GM12878 (cell line): ENCODE data around the gene CHPT1. TPM values are rescaled to one million over a fixed set of nuclear protein-coding genes. Genes with fewer than 3 reads are reported as not detected.

ENCODE experiments used
- ATAC-seq: fragments of 200-7000 bp; cut with Tn5 transposase; 3 replicates; pipeline ENCODE4 v1.9.1; 2020; ENCODE audit warnings: mild to moderate bottlenecking, moderate library complexity
- BruUV-seq: library from RNA; stranded (reverse); fragments of 400-500 nt; replicated peaks from 2 replicates; lab custom pipeline; 2021; lab: Mats Ljungman, UMichigan
- CTCF ChIA-PET: fragments of 300-600 bp; sonication (Branson Sonifier 250); formaldehyde crosslinking; extraction: SDS; loops from one replicate; lab custom pipeline; 2021; ENCODE audit warnings: inconsistent platforms; lab: Yijun Ruan, JAX
- POLR2A ChIA-PET: fragments of 350-600 bp; formaldehyde crosslinking; extraction: SDS; loops from one replicate; lab custom pipeline; 2021; ENCODE audit warnings: inconsistent platforms; lab: Charles Lee
- RAD21 ChIA-PET: fragments of 300-600 bp; sonication (Branson Sonifier 250); formaldehyde crosslinking; loops from one replicate; lab custom pipeline; 2023; ENCODE audit warnings: antibody characterized with exemption; ENCODE audit not compliant: unreplicated experiment; lab: Charles Lee
- SMC1A ChIA-PET: fragments of 300-600 bp; sonication (Branson Sonifier 250); formaldehyde crosslinking; loops from one replicate; lab custom pipeline; 2023; ENCODE audit not compliant: unreplicated experiment, uncharacterized antibody; lab: Charles Lee
- DNase-seq: peaks from one replicate; pipeline ENCODE4 v3.0.0-alpha.2; 2011; ENCODE audit warnings: low read depth, low spot score
- FAIRE-seq: peaks from 3 replicates; lab custom pipeline; 2011; peaks lifted over from hg19 to GRCh38; lab: Jason Lieb, UNC
- H2AFZ ChIP-seq: 2 replicates; pipeline ENCODE4 v1.6.0; 2011; ENCODE audit warnings: low read depth, low read length, control low read depth; ENCODE audit not compliant: control insufficient read depth
- H3K27ac ChIP-seq: 2 replicates; pipeline ENCODE4 v1.5.1; 2011; ENCODE audit warnings: control low read depth; ENCODE audit not compliant: control insufficient read depth, insufficient read depth
- H3K27me3 ChIP-seq, 2 experiments: replicated peaks in 1 of 2; 2 replicates each; pipeline versions ENCODE4 v1.6.0 to v1.6.1; 2011; ENCODE audit warnings: low read length in 1 of 2; ENCODE audit not compliant: control insufficient read depth in 2 of 2, insufficient read depth in 2 of 2
- H3K36me3 ChIP-seq, 2 experiments: 2 replicates each; pipeline ENCODE4 v1.5.1; 2011; ENCODE audit warnings: low read length in 1 of 2; ENCODE audit not compliant: control insufficient read depth in 2 of 2, insufficient read depth in 2 of 2
- H3K4me1 ChIP-seq: 2 replicates; pipeline ENCODE4 v1.6.1; 2011; ENCODE audit warnings: mild to moderate bottlenecking, low read length, moderate library complexity, mixed read lengths; ENCODE audit not compliant: control insufficient read depth, insufficient read depth
- H3K4me2 ChIP-seq: 2 replicates; pipeline ENCODE4 v1.6.0; 2011; ENCODE audit warnings: control low read depth; ENCODE audit not compliant: control insufficient read depth, insufficient read depth
- H3K4me3 ChIP-seq: fragments of 200-600 bp; sonication (generic); 2 replicates; pipeline ENCODE4 v1.5.1; 2016
- H3K79me2 ChIP-seq: 2 replicates; pipeline ENCODE4 v1.6.0; 2011; ENCODE audit warnings: low read length; ENCODE audit not compliant: control insufficient read depth, insufficient read depth
- H3K9ac ChIP-seq: 2 replicates; pipeline ENCODE4 v1.8.0; 2011; ENCODE audit warnings: low read length, control low read depth, mixed read lengths; ENCODE audit not compliant: control insufficient read depth, insufficient read depth
- H3K9me3 ChIP-seq: replicated peaks from 3 replicates; pipeline ENCODE4 v1.5.1; 2011; ENCODE audit warnings: mild to moderate bottlenecking, low read length; ENCODE audit not compliant: control insufficient read depth, insufficient read depth
- H4K20me1 ChIP-seq: 2 replicates; pipeline ENCODE4 v1.6.0; 2011; ENCODE audit not compliant: control insufficient read depth, insufficient read depth
- BMI1 ChIP-seq: fragments of 450-650 bp; IDR thresholded peaks from 2 replicates; pipeline ENCODE4 v1.6.1; 2016; ENCODE audit warnings: mild to moderate bottlenecking, moderate library complexity, borderline replicate concordance
- DPF2 ChIP-seq: fragments of 450-650 bp; IDR thresholded peaks from 2 replicates; pipeline ENCODE4 v1.6.1; 2017; ENCODE audit warnings: mild to moderate bottlenecking
- EZH2 ChIP-seq: IDR thresholded peaks from 2 replicates; pipeline ENCODE4 v1.6.1; 2012; ENCODE audit warnings: low read depth, mild to moderate bottlenecking, control low read depth, inconsistent platforms, low read length, borderline replicate concordance; ENCODE audit not compliant: control insufficient read depth
- GABPA ChIP-seq: IDR thresholded peaks from 2 replicates; pipeline ENCODE4 v1.6.1; 2014; ENCODE audit warnings: antibody characterized with exemption, low read depth, mild to moderate bottlenecking, inconsistent platforms
- IRF4 ChIP-seq: IDR thresholded peaks from 2 replicates; pipeline ENCODE4 v1.6.1; 2011; ENCODE audit warnings: low read depth, low read length
- KDM1A ChIP-seq: fragments of 200-600 bp; sonication (generic); IDR thresholded peaks from 2 replicates; pipeline ENCODE4 v1.6.1; 2016; ENCODE audit warnings: borderline replicate concordance
- NFIC ChIP-seq: IDR thresholded peaks from 2 replicates; pipeline ENCODE4 v1.6.1; 2012; ENCODE audit warnings: low read depth, mild to moderate bottlenecking, inconsistent platforms, low read length, moderate library complexity
- NFYA ChIP-seq: IDR thresholded peaks from 2 replicates; pipeline ENCODE4 v1.6.1; 2011; ENCODE audit warnings: low read depth, mild to moderate bottlenecking, low read length, improper control_type of control experiment, borderline replicate concordance
- NR2F1 ChIP-seq: fragments of 450-650 bp; conservative IDR thresholded peaks from 2 replicates; pipeline ENCODE4 v1.6.1; 2017; ENCODE audit warnings: mild to moderate bottlenecking
- PBX3 ChIP-seq: IDR thresholded peaks from 2 replicates; pipeline ENCODE4 v1.6.1; 2011; ENCODE audit warnings: mild to moderate bottlenecking, low read depth, low read length, moderate library complexity; ENCODE audit not compliant: insufficient replicate concordance
- PML ChIP-seq: IDR thresholded peaks from 2 replicates; pipeline ENCODE4 v1.6.1; 2012; ENCODE audit warnings: low read length, inconsistent platforms
- POU2F2 ChIP-seq: IDR thresholded peaks from 3 replicates; pipeline ENCODE4 v1.6.1; 2011; ENCODE audit warnings: low read depth, mild to moderate bottlenecking, low read length, borderline replicate concordance
- SMARCA5 ChIP-seq: fragments of 450-650 bp; IDR thresholded peaks from 2 replicates; pipeline ENCODE4 v1.6.1; 2017; ENCODE audit warnings: mild to moderate bottlenecking
- ZNF687 ChIP-seq: fragments of 450-650 bp; IDR thresholded peaks from 2 replicates; pipeline ENCODE4 v1.6.1; 2017; ENCODE audit warnings: mild to moderate bottlenecking, moderate library complexity
- WGBS: methylation state at CpG from one replicate; pipeline ENCODE4 v1.1.6; 2016; ENCODE audit warnings: low lambda C conversion rate; ENCODE audit not compliant: insufficient replicate concordance, insufficient coverage; ENCODE audit errors: missing lambda C conversion rate; 5-methylcytosine and 5-hydroxymethylcytosine counted together
- in situ Hi-C: fragments of 300-500 bp; cut with MboI; formaldehyde crosslinking; loops from 9 replicates; pipeline ENCODE4 v1.14.3; 2018; ENCODE audit warnings: mixed read lengths
- intact Hi-C: fragments of 100-400 bp; cut with micrococcal nuclease; formaldehyde crosslinking; loops from one replicate; pipeline ENCODE4 v1.14.2; 2022; ENCODE audit not compliant: unreplicated experiment
- polyA plus RNA-seq, 11 experiments: library from polyadenylated mRNA; depleted of rRNA in 4 of 11; unstranded in 6 of 11; stranded (reverse) in 5 of 11; fragments of >200 nt; fragmentation: Nextera tagmentation in 4 of 11; fragmentation: Illumina TruSeq in 1 of 11; extraction: Ambion mirVana in 4 of 11; extraction: Trizol in 1 of 11; gene quantifications; 1 replicate in 1 of 11; 2 replicates in 10 of 11; pipeline versions ENCODE4 v1.2.1 to v1.2.3, GENCODE V29; 2011 to 2016; ENCODE audit warnings: inconsistent platforms in 2 of 11, missing spikeins in 2 of 11, low read depth in 1 of 11
- total RNA-seq, 4 experiments: library from RNA; depleted of rRNA in 3 of 4; stranded (reverse); fragments of >200 nt in 3 of 4; fragmentation: Illumina TruSeq in 1 of 4; extraction: Trizol in 1 of 4; gene quantifications; 2 replicates each; pipeline versions ENCODE4 v1.2.1 to v1.2.3, GENCODE V29; 2013 to 2021
- TF ChIP-seq, protein P1 (sequence below): fragments of 450-650 bp; IDR thresholded peaks from 2 replicates; pipeline ENCODE4 v1.6.1; 2017; ENCODE audit warnings: mild to moderate bottlenecking

Gene CHPT1
- total and polyA plus RNA-seq, 10 of the 15 experiments (the other 5 are each of a cell fraction or from before 2014, with no cell fraction given) = 0.85 to 10.2 (median 3.9) TPM

DNA sequence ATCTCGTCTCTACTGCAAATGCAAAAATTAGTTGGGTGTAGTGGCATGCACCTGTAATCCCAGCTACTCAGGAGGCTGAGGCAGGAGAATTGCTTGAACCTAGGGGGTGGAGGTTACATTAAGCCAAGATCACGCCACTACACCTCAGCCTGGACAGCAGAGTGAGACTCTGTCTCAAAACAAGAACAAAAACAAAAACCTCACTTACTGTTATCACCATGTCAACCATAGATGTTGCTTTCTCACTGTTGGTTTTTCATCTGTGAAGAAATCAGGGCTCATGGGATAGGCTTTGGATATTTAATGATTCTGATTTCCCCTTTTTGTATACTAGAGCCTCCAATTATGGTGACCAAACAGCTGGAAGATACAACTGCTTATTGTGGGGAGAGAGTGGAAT is 49.7 kb upstream of the CHPT1 start:
- no peak overlapping the region for H3K4me2 ChIP-seq
- H3K27ac ChIP-seq = no peak overlapping the region
- no peaks in the 10 kb centered on the region for H3K36me3 ChIP-seq
- H3K9ac ChIP-seq = no peak overlapping the region
- ChIA-PET CTCF (interaction anchor here (0.6 kb wide), 1 partner anchor 115 kb away, joined by 3 read pairs; no protein-coding TSS in a partner anchor), RAD21 (no interaction called here), POLR2A (interaction anchor here (1.1 kb wide), 1 partner anchor 239 kb away, joined by 3 read pairs; no protein-coding TSS in a partner anchor), SMC1A (interaction anchor here (1.3 to 1.4 kb wide), 2 partner anchors 13 to 22 kb away, joined by 4 read pairs; no protein-coding TSS in a partner anchor)
- WGBS = 71% methylated on average over 2 of the region's 2 CpGs
- H4K20me1 ChIP-seq = no peaks in the 10 kb centered on the region
- H3K4me3 ChIP-seq = no peak overlapping the region
- DNase-seq (no peak), ATAC-seq (peak; percentile 64), FAIRE-seq (no peak)
- no peaks in the 10 kb centered on the region for H3K79me2 ChIP-seq
- H2AFZ ChIP-seq = no peak overlapping the region
- no peaks in the 10 kb centered on the region for H3K27me3 ChIP-seq
- intact Hi-C loops = no loop called here
- in situ Hi-C loops = no loop called here
- TF ChIP-seq NR2F1 = no peak
- TF ChIP-seq ZNF687 = no peak
- TF ChIP-seq NFIC = no peak
- TF ChIP-seq, protein P1, sequence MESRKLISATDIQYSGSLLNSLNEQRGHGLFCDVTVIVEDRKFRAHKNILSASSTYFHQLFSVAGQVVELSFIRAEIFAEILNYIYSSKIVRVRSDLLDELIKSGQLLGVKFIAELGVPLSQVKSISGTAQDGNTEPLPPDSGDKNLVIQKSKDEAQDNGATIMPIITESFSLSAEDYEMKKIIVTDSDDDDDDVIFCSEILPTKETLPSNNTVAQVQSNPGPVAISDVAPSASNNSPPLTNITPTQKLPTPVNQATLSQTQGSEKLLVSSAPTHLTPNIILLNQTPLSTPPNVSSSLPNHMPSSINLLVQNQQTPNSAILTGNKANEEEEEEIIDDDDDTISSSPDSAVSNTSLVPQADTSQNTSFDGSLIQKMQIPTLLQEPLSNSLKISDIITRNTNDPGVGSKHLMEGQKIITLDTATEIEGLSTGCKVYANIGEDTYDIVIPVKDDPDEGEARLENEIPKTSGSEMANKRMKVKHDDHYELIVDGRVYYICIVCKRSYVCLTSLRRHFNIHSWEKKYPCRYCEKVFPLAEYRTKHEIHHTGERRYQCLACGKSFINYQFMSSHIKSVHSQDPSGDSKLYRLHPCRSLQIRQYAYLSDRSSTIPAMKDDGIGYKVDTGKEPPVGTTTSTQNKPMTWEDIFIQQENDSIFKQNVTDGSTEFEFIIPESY = no peak
- no peak for TF ChIP-seq GABPA
- no peak for TF ChIP-seq PBX3
- no peak for TF ChIP-seq DPF2
- no peak for TF ChIP-seq SMARCA5
- no peak for TF ChIP-seq EZH2
- no peak for TF ChIP-seq NFYA
- no peak for TF ChIP-seq KDM1A
- no peak for TF ChIP-seq PML
- TF ChIP-seq POU2F2 = no peak
- TF ChIP-seq IRF4 = no peak
- TF ChIP-seq BMI1 = no peak
- no TSS peak for BruUV-seq
- no peaks in the 10 kb centered on the region; the same call in 2 of the 3 replicates for H3K9me3 ChIP-seq
- no peaks in the 10 kb centered on the region for H3K4me1 ChIP-seq
